Stimulated activated naive CD8-positive, alpha-beta T cell treated with anti-CD3 and anti-CD28 coated beads, Interleukin-15, Interleukin-2, amounts not matched to agents 100 ng/mL and 50 ng/mL, for 24 hours (primary cell): ENCODE data around the gene ZMAT5.

Experiments used
- H3K27ac Mint-ChIP-seq: one replicate; pipeline ENCODE4 v1.8.0; 2021; ENCODE audit warnings: mild to moderate bottlenecking, mixed read lengths
- H3K27me3 Mint-ChIP-seq: one replicate; pipeline ENCODE4 v1.8.0; 2021; ENCODE audit warnings: mixed read lengths
- H3K36me3 Mint-ChIP-seq: one replicate; pipeline ENCODE4 v1.8.0; 2021; ENCODE audit warnings: low read depth, mixed read lengths
- H3K4me1 Mint-ChIP-seq: one replicate; pipeline ENCODE4 v1.8.0; 2021; ENCODE audit warnings: low read depth, mixed read lengths
- H3K4me3 Mint-ChIP-seq: one replicate; pipeline ENCODE4 v1.8.0; 2021; ENCODE audit warnings: mild to moderate bottlenecking, mixed read lengths
- H3K9me3 Mint-ChIP-seq: one replicate; pipeline ENCODE4 v1.8.0; 2021; ENCODE audit warnings: mixed read lengths

The ZMAT5 gene

GRCh38 chr22:29766632-29767170 lies at the start of gene ZMAT5:
ZMAT5 (minus strand) TSS chr22:29767007; CDS start chr22:29748544, 18,463 bp downstream.
- Mint-ChIP-seq H3K4me1 (peaks cover 44% of the 10 kb centered on the region), H3K4me3 (peak within 1 kb of the TSS; percentile 99), H3K9me3 (no peaks in the 10 kb centered on the region), H3K27me3 (no peaks in the 10 kb centered on the region), H3K36me3 (peaks cover 32% of the 10 kb centered on the region), H3K27ac (peak within 1 kb of the TSS; percentile 97)

DNA sequence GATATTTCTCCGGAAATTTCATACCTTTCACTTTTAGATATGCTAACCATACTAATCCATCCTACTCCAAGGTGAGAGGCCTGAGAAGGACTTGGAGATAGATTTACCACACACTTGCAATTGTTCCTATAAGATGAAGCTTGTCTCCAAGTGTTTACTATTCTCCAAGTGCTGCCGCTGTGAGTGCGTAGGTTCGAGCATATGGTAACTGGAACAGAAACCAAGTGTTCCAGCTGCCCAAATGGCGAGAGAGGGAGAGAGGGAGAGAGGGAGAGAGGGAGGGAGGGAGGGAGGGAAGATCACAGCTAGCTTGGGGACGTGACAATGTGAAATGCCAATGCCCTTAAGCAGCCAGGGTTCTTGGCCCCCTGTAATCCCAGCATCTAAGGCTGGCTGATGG lies 49.7 kb upstream of the ZMAT5 start:
- no peaks in the 10 kb centered on the region for H3K27me3 Mint-ChIP-seq
- no peak overlapping the region for H3K4me3 Mint-ChIP-seq
- H3K4me1 Mint-ChIP-seq = peaks cover 7% of the 10 kb centered on the region
- H3K27ac Mint-ChIP-seq = no peak overlapping the region
- H3K9me3 Mint-ChIP-seq = no peaks in the 10 kb centered on the region
- peaks cover 60% of the 10 kb centered on the region for H3K36me3 Mint-ChIP-seq

GRCh38 chr22:29816128-29816527 lies 49.3 kb upstream of the ZMAT5 start:
- Mint-ChIP-seq H3K27me3 (no peaks in the 10 kb centered on the region), H3K4me3 (no peak overlapping the region), H3K4me1 (peaks cover 3% of the 10 kb centered on the region), H3K36me3 (peaks cover 60% of the 10 kb centered on the region), H3K27ac (no peak overlapping the region), H3K9me3 (no peaks in the 10 kb centered on the region)

GRCh38 chr22:29815580-29815979 lies 48.8 kb upstream of the ZMAT5 start:
- Mint-ChIP-seq H3K36me3 (peaks cover 60% of the 10 kb centered on the region), H3K4me3 (no peak overlapping the region), H3K9me3 (no peaks in the 10 kb centered on the region), H3K27ac (no peak overlapping the region), H3K4me1 (no peaks in the 10 kb centered on the region), H3K27me3 (no peaks in the 10 kb centered on the region)

- Mint-ChIP-seq H3K36me3 (peaks cover 63% of the 10 kb centered on the region), H3K4me1 (no peaks in the 10 kb centered on the region), H3K4me3 (no peak overlapping the region), H3K27ac (no peak overlapping the region), H3K27me3 (no peaks in the 10 kb centered on the region), H3K9me3 (no peaks in the 10 kb centered on the region)
These were observed 47.2 kb upstream of the ZMAT5 start for GRCh38 chr22:29814003-29814402.

DNA sequence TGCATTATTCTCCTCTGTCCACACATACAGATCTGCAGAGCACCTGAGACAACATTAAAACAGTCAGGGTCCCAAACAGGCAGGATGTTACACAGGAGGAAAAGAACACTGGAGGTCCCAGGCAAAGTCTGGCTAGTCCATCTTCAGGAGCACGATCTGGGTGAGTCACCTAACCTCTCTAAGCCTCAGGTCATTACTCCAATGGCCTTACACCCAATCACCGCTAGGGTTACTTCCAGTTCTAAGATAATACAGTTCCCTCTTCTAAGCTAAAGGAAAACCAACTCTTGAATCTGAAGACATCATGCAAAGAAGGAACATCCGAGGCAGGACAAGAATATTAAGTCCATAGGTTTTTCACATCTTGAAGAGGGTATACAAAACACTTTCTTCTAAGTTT lies 46.8 kb upstream of the ZMAT5 start:
- Mint-ChIP-seq H3K27me3 (no peaks in the 10 kb centered on the region), H3K4me1 (no peaks in the 10 kb centered on the region), H3K4me3 (no peak overlapping the region), H3K27ac (no peak overlapping the region), H3K36me3 (peaks cover 59% of the 10 kb centered on the region), H3K9me3 (no peaks in the 10 kb centered on the region)

- no peak overlapping the region for H3K27ac Mint-ChIP-seq
- H3K9me3 Mint-ChIP-seq = no peaks in the 10 kb centered on the region
- H3K27me3 Mint-ChIP-seq = no peaks in the 10 kb centered on the region
- peaks cover 59% of the 10 kb centered on the region for H3K36me3 Mint-ChIP-seq
- no peak overlapping the region for H3K4me3 Mint-ChIP-seq
- H3K4me1 Mint-ChIP-seq = no peaks in the 10 kb centered on the region
These were observed 46.3 kb upstream of the ZMAT5 start for GRCh38 chr22:29813126-29813525.

DNA sequence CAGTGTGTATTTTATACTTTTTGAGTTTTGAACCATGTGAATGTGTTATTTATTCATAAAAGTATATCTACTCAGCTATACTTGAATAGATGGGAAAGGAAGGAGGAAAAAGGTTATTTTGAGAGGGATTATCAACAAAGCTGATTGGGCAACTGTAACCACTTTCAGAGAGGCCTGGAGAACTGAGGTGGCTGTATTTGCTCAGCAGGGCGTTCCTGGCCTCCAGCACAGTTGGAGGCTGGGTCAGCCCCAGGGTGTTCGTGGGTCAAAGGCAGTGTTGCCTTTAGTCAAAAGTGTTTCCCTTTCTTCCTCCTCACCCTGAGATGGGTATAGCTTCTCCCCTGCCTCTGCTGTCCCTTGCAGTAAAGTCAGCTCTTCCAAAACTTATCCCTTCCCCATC lies 44.6 kb upstream of the ZMAT5 start:
- no peaks in the 10 kb centered on the region for H3K27me3 Mint-ChIP-seq
- no peaks in the 10 kb centered on the region for H3K9me3 Mint-ChIP-seq
- no peak overlapping the region for H3K27ac Mint-ChIP-seq
- no peaks in the 10 kb centered on the region for H3K4me1 Mint-ChIP-seq
- H3K4me3 Mint-ChIP-seq = no peak overlapping the region
- peaks cover 70% of the 10 kb centered on the region for H3K36me3 Mint-ChIP-seq

DNA sequence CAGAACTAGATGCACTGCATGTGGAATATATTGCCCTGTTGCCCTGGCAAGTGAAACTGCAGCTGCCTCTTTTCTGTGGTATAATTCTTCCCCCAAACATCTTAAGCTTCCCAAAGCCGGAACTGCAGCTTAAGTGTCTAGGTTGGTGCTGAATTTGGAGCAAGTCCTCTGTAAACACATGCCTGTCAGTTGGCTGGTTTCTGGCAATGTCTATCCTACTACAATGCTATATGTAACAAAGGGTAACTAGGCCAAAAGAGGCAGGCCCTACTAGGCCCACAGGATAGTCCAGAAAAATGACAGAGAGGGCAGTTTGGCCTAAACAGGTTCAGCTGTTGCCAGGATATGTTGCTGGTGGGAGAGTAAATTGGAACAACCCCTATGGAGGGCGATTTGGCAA lies 43.4 kb upstream of the ZMAT5 start:
- Mint-ChIP-seq H3K4me3 (no peak overlapping the region), H3K27me3 (no peaks in the 10 kb centered on the region), H3K27ac (peak overlapping the region; percentile 10), H3K4me1 (no peaks in the 10 kb centered on the region), H3K9me3 (no peaks in the 10 kb centered on the region), H3K36me3 (peaks cover 74% of the 10 kb centered on the region)

- Mint-ChIP-seq H3K36me3 (peaks cover 49% of the 10 kb centered on the region), H3K9me3 (no peaks in the 10 kb centered on the region), H3K4me1 (no peaks in the 10 kb centered on the region), H3K27me3 (no peaks in the 10 kb centered on the region), H3K4me3 (no peak overlapping the region), H3K27ac (no peak overlapping the region)
These were observed 39.4 kb upstream of the ZMAT5 start for GRCh38 chr22:29806196-29806595.

DNA sequence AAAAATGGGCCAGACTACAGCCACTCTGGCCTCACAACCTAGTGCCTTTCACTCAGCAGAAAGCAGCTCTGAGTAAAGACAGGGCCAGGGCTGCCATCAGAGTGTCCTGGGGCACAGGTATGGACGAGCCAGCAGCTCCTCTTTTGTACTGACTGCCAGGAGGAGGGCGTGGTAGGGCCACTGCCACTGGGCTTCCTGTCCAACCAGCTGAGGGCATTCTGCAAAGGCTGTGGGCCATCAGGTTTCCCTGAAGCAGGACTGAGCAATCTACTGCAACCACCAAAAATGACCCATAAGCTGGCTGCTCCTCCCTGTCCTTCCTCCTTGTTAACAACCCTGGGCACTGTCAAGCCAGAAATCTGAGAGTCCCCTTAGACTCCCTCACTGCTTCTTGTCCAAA lies 38.2 kb upstream of the ZMAT5 start:
- no peaks in the 10 kb centered on the region for H3K9me3 Mint-ChIP-seq
- H3K27me3 Mint-ChIP-seq = no peaks in the 10 kb centered on the region
- no peaks in the 10 kb centered on the region for H3K4me1 Mint-ChIP-seq
- peaks cover 52% of the 10 kb centered on the region for H3K36me3 Mint-ChIP-seq
- H3K4me3 Mint-ChIP-seq = no peak overlapping the region
- H3K27ac Mint-ChIP-seq = no peak overlapping the region

GRCh38 chr22:29803190-29803589 lies 36.4 kb upstream of the ZMAT5 start:
- Mint-ChIP-seq H3K36me3 (peaks cover 53% of the 10 kb centered on the region), H3K4me3 (no peak overlapping the region), H3K27ac (no peak overlapping the region), H3K27me3 (no peaks in the 10 kb centered on the region), H3K4me1 (peaks cover 7% of the 10 kb centered on the region), H3K9me3 (no peaks in the 10 kb centered on the region)

DNA sequence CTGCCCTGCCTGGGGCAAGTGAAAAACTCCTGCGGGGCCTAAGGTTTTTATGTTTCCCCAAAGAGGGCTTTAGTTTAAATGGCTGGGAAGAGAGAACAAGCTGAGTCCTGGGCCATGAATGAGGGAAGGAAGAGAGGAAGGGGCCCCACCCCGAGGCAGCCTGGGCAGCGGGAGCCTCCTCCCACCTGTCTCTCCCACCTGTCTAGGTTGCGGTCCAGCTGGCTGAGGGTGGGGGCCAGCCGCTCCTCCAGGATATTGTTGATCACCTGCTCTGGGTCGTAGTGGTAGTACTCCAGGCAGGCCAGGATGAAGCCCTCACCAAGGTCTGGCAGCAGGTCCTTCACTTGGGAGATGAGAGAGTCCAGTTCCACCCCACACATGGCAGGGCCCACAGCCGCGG lies 35.0 kb upstream of the ZMAT5 start:
- Mint-ChIP-seq H3K36me3 (peaks cover 47% of the 10 kb centered on the region), H3K27me3 (no peaks in the 10 kb centered on the region), H3K4me3 (no peak overlapping the region), H3K27ac (no peak overlapping the region), H3K4me1 (peaks cover 8% of the 10 kb centered on the region), H3K9me3 (no peaks in the 10 kb centered on the region)

GRCh38 chr22:29801153-29801552 lies 34.3 kb upstream of the ZMAT5 start:
- Mint-ChIP-seq H3K4me3 (no peak overlapping the region), H3K27ac (no peak overlapping the region), H3K36me3 (peaks cover 47% of the 10 kb centered on the region), H3K9me3 (no peaks in the 10 kb centered on the region), H3K4me1 (peaks cover 8% of the 10 kb centered on the region), H3K27me3 (no peaks in the 10 kb centered on the region)

GRCh38 chr22:29799217-29799680 lies 32.4 kb upstream of the ZMAT5 start:
- Mint-ChIP-seq H3K36me3 (peaks cover 51% of the 10 kb centered on the region), H3K27me3 (no peaks in the 10 kb centered on the region), H3K4me3 (no peak overlapping the region), H3K9me3 (no peaks in the 10 kb centered on the region), H3K27ac (peak overlapping the region; percentile 28), H3K4me1 (peaks cover 8% of the 10 kb centered on the region)

DNA sequence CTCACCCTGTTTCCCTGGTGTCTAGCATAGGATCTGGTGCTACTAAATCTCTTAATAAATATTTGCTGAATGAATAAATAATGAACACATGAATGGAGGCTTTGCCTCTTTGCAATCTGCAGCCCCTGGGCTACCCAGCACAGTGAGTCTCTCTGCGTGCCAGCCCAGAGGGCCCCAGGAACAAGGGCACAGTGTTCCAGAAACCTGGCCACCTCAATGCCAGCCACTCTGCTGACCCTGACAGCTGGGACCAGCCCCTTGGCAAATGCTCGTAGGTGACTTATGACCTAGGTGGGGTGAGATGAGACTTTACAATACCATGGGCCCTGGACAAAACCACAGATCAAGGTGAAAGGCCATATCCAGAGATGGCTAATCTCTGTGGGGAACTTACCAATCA lies 32.0 kb upstream of the ZMAT5 start:
- no peak overlapping the region for H3K4me3 Mint-ChIP-seq
- no peaks in the 10 kb centered on the region for H3K9me3 Mint-ChIP-seq
- peaks cover 51% of the 10 kb centered on the region for H3K36me3 Mint-ChIP-seq
- no peaks in the 10 kb centered on the region for H3K27me3 Mint-ChIP-seq
- H3K27ac Mint-ChIP-seq = peak overlapping the region; percentile 28
- peaks cover 8% of the 10 kb centered on the region for H3K4me1 Mint-ChIP-seq
